ENCODE data around the gene ADIPOR1. TPM values are rescaled to one million over a fixed set of nuclear protein-coding genes. Genes with fewer than 3 reads are reported as not detected.
"Not testable (repeated sequence)": the region's sequence is repeated elsewhere in the genome, so short reads cannot be mapped to it uniquely, and the experiment has no call there.

Gene ADIPOR1
- total RNA-seq, 1 donor from 2014 or later: 59.0 TPM

- H3K4me3 ChIP-seq (ENCODE audit: low read depth, low read length): no peak overlapping the region
- TF ChIP-seq CTCF (conservative IDR thresholded peaks at IDR 0.05; ENCODE audit: low read depth, low read length): peak; percentile 3
- DNase-seq (ENCODE audit: low read depth): no peak
Measured at GRCh38 chr1:202938287-202938925, 19.7 kb downstream of the ADIPOR1 start.

- DNase-seq (ENCODE audit: low read depth); H3K4me3 ChIP-seq (ENCODE audit: low read depth, low read length): not testable (repeated sequence)
Measured at GRCh38 chr1:202936409-202936808, 21.7 kb downstream of the ADIPOR1 start.

- no peak overlapping the region for H3K4me3 ChIP-seq (ENCODE audit: low read depth, low read length)
- TF ChIP-seq CTCF (conservative IDR thresholded peaks at IDR 0.05; ENCODE audit: low read depth, low read length): no peak
- DNase-seq (ENCODE audit: low read depth): no peak
Measured at GRCh38 chr1:202935844-202936243, 22.3 kb downstream of the ADIPOR1 start.

- DNase-seq (ENCODE audit: low read depth): no peak
- TF ChIP-seq CTCF (conservative IDR thresholded peaks at IDR 0.05; ENCODE audit: low read depth, low read length): no peak
- H3K4me3 ChIP-seq (ENCODE audit: low read depth, low read length): no peak overlapping the region
Measured at GRCh38 chr1:202934755-202935154, 23.4 kb downstream of the ADIPOR1 start.

- no peak overlapping the region for H3K4me3 ChIP-seq (ENCODE audit: low read depth, low read length)
- no peak for TF ChIP-seq CTCF (conservative IDR thresholded peaks at IDR 0.05; ENCODE audit: low read depth, low read length)
- DNase-seq (ENCODE audit: low read depth): no peak
Measured at GRCh38 chr1:202932476-202932875, 25.6 kb downstream of the ADIPOR1 start.

GRCh38 chr1:202926581-202927491, 31.3 kb downstream of the ADIPOR1 start, which contains the start of gene KLHL12:
KLHL12 (minus strand) TSS chr1:202927234; CDS start chr1:202925162, 2,072 bp downstream.
- DNase-seq (ENCODE audit: low read depth): peak; percentile 57
- TF ChIP-seq CTCF (conservative IDR thresholded peaks at IDR 0.05; ENCODE audit: low read depth, low read length): peak; percentile 74
- peak within 1 kb of the TSS; percentile 90 for H3K4me3 ChIP-seq (ENCODE audit: low read depth, low read length)

GRCh38 chr1:202923533-202923932, 34.6 kb downstream of the ADIPOR1 start:
- no peak for DNase-seq (ENCODE audit: low read depth)

More at GRCh38 chr1:202923533-202923932, 34.6 kb downstream of the ADIPOR1 start:
- no peak overlapping the region for H3K4me3 ChIP-seq (ENCODE audit: low read depth, low read length)
- TF ChIP-seq CTCF (conservative IDR thresholded peaks at IDR 0.05; ENCODE audit: low read depth, low read length): no peak
